NCI-H1105 (cell line): Measurements from ENCODE around the gene PIK3C2B.
A peak's percentile ranks its signal among the peaks of the same experiment; 100 is the strongest.
"Not testable (repeated sequence)": the region's sequence is repeated elsewhere in the genome, so short reads cannot be mapped to it uniquely, and the experiment has no call there.

Experiments
- DNase-seq: peaks from one replicate; lab custom pipeline; 2025; lab: John Stamatoyannopoulos, UW

Gene PIK3C2B

DNA sequence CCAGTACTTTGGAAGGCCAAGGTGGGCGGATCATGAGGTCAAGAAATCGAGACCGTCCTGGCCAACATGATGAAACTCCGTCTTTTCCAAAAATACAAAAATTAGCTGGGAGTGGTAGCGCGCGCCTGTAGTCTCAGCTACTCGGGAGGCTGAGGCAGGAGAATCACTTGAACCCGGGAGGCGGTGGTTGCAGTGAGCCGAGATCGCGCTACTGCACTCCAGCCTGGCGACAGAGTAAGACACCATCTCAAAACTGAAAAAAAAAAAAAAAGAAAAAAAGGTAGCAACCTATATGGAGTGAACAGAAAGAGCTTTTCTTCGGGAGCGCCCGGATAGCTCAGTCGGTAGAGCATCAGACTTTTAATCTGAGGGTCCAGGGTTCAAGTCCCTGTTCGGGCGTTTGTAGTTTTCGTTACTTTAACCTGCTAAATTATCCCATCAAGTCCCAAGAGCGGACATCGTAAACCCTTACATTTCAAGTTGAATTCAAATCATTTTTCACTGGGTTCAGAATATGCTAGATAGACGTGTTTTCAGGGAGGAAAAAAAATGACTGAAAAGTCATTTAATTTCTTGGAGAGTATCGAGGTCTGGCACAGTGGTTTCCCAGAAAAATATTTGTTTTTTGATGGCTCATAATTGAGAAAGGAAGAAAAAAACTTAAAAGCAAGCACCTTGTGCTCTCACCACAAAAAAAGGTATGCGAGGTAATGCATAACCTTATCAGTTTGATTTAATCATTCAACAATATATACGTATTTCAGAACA is 11.8 kb upstream of the PIK3C2B start:
- peak; percentile 80 for DNase-seq

DNA sequence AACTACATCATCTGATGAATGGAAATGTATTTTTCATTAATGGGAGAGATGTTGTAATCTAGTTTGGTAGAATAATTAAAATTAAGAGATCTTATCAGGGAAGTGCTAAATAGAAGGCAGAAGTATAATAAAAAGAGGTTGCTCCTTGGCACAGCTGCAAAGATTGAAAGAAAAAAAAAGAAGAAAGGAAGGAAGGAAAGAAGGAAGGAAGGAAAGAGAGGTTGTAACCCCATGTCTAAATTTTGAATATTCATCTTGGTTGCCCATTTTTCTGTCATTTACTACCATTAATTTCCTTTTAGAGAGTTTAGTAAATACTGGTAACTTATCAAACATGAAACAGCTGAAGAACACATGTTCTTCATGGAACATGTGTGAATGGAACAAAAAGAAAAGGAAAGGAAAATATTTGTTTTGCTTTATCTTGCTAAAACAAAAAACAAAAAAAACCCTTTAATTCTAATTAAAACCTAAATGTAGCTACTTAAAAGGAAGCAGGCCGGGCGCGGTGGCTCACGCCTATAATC is 11.1 kb upstream of the PIK3C2B start:
- no peak for DNase-seq

DNA sequence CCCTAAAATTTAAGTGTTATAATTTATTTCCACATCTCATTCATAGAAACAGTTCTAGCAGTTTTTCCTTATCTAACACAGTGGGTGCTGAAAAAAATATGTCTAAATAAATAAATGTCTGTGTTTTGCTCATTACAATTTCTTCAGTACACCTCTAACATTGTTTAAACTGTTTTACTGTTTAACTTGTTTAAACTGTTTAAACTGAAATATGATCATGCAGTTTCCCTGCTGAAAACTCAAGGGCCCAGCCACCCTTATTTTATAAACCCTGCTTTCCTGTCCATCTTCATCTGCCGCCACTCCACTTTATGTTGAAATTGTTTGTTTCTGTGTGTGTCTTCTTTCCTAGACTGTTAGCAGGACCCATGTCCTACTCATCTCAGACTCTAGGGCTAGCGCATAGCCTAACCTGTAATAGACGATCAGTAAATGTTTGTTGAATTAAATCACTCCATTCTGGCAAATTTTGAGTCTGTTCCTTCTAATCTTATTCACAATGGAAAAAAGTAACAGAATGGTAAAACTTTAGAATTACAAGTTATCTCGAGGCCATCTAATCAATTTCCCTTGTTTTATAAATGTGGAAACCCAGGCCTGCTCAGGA is 9.4 kb upstream of the PIK3C2B start:
- no peak for DNase-seq

DNA sequence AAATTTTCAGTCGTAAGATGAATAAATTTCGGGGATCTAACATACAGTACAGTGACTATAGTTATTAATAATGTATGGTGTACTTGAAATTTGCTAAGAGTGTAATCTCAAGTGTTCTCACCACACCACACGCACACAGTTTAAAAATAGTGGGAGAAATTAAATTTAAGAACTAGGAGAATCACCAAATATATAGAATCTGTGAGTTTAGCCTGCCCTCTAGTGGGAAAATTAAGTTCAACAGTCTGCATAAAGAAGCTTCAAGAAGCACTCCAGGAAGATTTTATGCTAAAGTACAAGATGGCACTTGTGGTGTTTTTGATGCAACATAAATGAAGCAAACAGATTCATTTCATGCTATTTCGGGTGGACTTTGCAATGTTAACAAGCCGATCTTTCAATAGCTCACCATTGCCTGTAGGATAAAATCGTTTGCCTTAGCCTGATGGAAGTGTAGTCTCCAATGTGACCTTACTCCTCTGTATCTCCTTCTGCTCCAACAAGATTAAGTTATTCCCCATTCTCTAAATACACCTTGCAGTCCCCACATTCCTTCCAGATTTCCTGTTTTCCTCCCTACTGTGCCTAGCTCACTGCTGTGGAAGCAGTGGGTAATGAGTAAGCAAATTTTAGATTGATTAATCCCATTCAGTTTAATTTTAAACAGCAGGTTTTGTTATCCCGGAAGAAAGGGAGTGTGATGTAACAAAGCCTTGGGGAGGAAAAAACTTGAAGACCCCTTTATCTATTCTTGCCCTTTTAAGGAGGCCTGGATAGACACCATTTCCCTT is 8.7 kb upstream of the PIK3C2B start:
- DNase-seq = peak; percentile 68

DNA sequence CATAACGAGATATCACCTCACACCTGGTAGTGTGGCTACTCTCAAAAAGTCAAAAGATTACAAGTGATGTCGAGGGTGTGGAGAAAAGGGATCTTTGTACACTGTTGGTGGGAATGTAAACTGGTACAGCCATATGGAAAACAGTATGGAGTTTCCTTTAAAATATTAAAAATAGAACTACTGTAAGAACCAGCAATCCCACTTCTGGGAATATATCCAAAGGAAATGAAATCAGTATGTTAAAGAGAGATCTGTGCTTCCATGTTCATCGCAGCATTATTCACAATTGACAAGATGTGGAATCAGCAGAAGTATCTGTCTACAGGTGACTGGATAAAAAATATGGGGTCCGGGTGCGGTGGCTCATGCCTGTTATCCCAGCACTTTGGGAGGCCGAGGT is 7.6 kb upstream of the PIK3C2B start:
- DNase-seq = no peak

DNA sequence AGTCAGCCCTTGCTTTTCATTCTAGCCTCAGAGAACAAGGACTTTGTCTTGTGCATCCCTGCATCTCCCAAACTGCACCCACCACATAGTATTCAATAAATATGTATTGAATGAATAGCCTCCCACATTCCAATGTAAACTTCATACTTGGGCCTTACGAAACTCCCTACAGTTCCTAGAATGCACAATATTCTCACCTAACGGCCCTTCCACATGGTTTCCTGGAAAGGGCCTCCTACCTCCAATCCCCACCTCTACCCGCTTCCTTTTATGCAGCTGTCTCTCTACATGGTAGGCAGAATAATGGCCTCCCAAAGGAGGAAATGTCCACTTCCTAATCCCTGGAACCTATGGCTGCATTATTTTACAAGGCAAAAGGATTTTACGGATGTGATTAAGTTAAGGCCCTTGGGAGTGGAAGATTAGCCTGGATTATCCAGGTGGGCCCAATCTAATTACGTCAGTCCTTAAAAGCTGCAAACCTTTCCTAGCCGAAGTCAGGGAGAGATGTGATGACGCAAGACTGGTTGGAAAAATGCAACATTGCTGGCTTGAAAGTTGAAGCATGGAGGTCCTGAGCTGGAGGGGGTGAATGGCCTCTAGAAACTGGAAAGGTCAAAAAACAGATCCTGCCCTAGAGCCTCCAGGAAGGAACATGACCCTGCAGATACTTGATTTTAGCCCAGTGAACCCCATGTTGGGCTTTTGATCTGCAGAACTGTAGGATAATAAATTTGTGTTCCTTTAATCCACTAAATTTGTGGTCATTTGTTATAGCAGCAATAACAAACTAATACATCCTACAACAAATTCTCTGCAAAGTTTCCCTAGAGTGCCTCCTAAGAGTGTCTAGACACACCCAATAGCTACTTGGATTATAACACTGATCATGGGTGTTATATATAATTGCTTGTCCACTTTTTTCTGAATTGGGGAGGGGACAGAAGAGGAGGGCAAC is 5.2 kb upstream of the PIK3C2B start:
- no peak for DNase-seq

DNA sequence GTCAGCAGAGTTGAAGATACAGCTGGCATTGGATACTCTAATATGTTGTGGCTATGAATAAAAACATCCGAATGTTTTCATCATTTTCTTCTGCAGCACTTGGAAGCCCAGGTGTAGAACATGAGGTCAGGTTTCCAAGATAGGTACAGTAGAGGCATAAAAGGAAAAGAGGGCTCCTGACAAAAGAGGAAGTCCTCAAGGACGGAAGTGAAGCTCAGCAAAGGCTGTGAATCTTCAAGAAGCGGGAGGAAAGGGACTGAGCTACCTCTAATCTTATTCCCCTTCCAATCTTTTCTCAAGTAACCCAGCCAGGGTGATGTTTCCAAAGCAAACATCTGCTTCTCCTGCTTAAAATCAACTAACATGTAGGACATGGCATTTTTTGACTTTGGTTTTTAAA is 4.4 kb upstream of the PIK3C2B start:
- DNase-seq = no peak

DNA sequence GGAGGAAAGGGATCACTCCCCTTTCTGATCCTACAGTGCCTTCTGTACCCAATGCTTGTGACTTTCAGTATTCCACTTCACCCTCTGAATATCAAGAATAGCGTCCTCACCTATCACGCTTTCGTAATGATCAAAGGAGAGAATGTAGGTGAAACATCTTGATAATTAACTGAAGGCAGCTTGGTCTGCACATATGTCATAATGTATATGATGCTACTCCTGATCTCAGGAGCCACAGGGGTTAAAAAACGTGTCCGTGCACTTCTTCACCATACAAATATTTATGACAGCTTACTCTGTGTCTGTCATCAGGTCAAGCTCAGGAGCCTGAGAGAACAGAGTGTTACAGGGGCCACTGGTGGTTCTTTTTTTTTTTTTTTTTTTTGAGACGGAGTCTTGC is 1.2 kb upstream of the PIK3C2B start:
- DNase-seq = no peak

DNA sequence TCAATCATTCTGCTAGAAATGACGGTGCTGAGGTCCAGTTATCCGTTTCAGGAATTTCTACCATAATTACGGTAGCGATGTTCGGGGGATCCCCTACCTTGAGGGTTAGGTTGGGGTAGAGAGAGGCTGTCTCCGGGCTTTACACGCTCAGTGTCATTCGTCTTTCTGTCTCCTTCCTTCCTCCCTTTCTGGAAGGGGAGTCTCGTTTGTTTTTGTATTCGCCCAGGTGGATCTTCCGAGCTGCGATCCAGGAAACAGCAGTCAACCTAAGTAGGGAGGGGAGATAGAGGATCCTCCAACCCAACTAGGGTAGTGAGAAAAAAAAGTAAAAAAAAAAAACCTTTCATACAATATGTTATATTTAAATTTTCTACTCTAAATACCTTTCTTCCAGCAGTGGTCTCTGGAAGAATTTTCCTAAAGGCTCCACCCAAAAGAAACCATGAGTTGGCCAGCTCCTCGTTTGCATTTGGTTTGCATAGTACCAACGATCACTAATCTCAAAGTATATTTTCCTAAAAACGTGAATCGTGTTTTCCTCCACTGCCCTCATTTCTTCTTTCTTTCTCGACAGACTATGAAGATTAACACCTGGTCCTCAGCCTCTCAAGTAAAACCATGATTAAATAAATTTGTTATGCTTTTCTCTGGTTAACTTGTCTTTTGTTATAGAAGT is 611 bp upstream of the PIK3C2B start:
- DNase-seq = no peak

DNA sequence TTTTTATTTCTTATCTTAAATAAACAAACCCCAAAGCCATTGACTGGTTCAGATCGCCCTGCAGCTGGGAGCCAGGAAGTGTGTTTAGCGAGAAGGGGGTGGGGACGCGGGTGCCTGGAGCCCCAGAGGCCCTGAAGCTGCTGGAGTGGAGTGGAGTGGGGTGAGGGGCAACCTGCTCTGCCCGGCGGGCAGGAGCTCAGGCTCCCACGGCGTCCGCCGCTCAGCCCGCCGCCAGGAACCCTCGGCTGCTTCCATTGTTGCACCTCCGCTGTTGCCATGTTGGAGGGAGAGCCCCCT is 673 bp downstream of the PIK3C2B start:
- peak; percentile 66 for DNase-seq

DNA sequence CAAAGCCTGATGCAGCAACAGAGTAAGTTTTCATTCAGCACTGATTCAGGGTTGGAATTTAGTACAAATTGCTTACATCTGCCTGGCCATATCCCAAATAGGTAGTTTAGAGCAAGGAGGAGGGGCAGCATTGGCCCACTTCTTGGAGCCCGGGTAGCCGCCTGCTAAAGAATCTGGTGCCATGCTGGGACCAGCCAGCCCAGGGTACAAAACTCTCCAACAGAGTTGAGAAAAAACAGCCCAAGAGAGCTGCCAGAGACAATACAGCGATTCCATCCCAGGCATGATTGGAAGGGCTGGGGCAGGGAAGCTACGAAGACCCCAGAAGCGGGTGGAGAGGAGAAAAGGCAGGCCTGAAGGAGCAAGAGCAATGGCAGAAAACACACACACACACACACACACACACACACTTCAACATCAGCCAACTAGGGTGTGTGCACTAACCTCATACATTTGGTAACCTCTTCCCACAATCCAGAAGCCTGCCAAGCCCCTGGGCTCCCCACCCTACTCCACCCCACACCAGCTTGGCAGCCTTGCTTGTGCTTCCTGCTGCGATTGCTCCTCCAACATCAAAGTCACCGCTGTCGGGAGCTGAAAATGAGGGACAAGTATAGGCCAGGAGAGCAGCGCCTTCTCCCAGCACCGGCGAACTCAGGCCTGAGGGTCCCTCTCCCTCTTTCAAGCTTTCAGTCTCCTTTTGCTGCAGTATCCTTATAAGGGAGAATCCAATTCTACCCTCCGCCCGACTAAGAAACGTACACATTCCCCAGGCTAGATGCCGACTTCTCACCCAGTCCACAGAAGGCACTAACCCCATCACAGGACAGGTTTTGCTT is 1.2 kb downstream of the PIK3C2B start:
- peak; percentile 60 for DNase-seq

DNA sequence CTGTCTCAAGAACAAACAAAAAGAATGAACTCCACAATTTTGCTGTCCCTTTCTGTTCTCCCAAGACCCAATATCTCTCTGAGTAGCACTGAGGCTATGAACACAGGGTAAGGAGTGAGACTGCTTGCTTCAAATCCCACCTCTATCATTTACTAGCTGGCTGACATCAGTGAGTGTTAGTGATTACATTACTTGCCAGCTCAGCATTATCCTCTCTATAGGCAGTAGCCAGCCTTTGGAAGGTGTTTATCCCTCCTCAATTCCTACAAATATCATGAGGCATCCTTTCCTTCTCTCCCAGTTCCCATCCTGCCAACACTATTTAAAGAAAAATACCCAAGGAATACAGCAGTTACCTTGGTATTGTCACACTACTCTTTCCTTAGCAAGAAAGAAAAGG is 3.0 kb downstream of the PIK3C2B start:
- DNase-seq = no peak

DNA sequence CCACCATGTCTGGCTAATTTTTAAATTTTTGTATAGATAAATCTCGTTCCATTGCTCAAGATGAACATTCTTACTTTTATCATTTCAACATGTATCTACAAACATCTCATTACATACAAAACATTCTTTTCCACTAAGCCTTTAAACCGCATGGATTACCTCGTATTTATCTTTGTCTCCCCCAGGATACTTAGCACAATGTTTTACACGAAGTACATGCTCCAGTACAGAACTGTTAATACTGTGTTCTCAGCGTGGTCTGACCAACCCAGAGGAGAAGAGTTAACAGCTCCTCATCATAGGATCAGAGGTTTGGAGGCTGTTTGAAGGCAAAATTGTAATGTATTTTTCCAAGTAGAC is 7.4 kb downstream of the PIK3C2B start:
- DNase-seq = no peak

DNA sequence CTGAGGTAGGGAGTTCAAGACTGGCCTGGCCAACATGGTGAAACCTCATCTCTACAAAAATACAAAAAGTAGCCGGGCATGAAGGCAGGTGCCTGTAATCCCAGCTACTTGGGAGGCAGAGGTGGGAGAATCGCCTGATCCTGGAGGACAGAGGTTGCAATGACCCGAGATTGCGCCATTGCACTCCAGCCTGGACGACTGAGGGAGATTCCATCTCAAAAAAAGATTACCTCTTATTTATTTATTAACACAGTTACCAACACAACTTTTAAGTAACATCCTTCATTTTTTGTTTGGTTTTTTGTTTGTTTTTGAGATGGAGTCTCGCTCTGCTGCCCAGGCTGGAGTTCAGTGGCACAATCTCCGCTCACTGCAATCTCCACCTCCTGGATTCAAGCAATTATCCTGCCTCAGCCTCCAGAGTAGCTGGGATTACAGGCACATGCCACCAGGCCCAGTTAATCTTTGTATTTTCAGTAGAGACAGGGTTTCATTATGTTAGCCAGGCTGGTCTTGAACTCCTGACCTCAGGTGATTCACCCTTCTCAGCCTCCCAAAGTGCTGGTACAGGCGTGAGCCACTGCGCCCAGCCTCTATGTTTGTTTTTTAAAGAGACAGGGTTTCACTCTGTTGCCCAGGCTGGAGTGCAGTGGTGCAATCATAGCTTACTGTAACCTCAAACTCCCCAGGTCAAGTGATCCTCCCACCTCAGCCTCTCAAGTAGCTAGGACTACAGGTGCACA is 7.9 kb downstream of the PIK3C2B start:
- DNase-seq = not testable (repeated sequence)

DNA sequence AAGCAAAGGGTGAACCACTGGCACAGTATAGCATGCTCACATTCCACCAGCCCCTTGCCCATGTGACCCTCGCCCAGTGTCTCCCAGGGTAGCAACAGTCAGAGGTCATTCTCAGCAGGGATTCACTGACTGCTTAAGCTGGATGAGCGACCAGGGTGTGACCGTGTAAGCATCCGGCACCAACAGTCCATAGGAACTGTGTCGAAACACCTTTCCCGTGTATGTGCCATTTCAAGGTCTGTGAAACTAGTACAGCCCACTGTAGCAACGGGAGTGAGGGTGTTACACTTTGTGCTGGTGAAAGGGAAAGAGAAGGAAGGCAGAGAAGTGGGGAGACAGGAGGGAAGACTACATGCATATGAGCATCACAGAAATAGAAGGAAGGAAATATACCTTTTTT is 10.8 kb downstream of the PIK3C2B start:
- no peak for DNase-seq

DNA sequence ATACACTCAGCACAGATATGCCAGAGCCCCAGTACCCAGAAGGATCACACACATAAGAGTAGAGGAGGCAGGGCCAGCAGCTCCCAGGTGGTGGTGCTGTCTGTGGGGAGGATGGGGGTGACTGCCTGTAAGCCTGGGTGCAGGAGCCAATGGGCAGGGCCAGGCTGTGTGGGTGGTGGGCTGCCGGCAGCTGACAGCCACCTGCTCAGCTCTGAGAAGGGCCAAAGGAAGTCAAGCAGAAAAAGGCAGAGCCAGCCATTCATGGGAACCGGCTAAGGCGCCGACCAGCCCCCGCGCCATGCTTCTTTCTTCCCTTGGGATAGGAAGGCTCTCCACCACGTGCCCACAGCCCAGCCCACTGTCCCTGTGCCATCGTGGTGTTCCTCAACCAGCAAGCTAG is 14.1 kb downstream of the PIK3C2B start:
- no peak for DNase-seq

DNA sequence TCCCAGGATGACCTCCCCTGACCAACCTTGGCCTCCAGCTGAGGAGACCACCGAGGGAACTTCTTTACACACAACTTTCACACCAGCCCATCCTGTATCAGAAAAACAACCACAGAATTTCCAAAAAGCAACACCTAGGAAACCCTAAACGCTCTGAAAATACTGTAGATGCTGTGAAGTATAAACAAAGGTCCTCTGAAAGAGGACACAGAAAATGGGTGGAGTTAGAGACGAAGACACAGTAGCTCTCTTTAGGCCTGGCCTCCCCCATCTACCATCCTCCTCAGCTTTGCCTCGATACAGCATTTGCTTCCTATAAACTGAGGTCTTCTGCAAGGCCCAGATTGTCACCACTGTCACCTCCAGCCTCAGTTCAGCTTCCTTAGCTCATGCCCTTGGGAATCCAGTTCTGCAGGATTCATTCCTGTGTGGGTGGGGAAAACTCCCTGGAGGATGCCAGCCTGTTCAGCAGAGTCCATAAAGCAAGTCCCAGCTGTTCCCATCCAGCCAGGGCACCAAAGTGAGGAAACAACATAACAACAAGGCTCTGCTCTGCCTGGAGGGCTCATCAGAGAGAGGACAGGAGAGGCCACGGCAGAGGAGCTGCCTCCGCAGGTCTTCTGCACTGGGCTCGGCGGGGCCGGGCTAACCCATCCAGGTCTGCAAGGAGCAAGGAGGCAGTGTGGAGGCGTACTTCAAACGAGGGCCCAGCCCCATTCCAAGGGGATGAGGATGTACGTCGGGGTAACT is 15.0 kb downstream of the PIK3C2B start:
- no peak for DNase-seq

DNA sequence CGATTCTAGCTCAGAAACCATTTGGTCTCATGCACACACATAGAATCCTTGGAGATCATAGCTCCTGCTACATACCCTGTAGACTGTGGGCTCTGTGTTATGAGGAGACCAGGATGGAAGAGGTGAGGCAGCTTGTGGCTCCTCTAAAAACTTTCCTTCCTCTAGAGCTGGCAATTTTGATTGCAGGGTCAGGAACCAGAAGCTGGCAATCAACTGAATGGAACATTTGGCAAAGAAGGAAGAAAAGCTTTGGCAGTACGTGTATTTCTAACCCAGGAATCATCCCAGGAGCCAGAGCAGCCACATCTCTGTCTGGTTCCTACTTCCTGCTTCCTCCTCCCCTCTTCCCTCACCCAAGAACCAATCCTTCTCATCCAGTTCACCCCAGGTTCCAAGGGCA is 15.7 kb downstream of the PIK3C2B start:
- no peak for DNase-seq
